ENCODE data around the gene SEL1L3. TPM values are rescaled to one million over a fixed set of nuclear protein-coding genes. Genes with fewer than 3 reads are reported as not detected.
"Not testable (repeated sequence)": the region's sequence is repeated elsewhere in the genome, so short reads cannot be mapped to it uniquely, and the experiment has no call there.

The SEL1L3 gene
- 10 to 100 TPM; 62.3 to 65.5 TPM for total RNA-seq

- POLR2A ChIA-PET = interaction anchor here (1.0 to 1.9 kb wide), 3 partner anchors 9 to 51 kb away, joined by 3 to 9 read pairs (median 3); partner anchors contain the start of gene SMIM20
- H3K27me3 Mint-ChIP-seq (ENCODE audit: low read depth) = no peaks in the 10 kb centered on the region
- H3K9me3 Mint-ChIP-seq (ENCODE audit: insufficient read depth) = no peaks in the 10 kb centered on the region
- H3K36me3 Mint-ChIP-seq (ENCODE audit: low read depth) = peaks cover 27% of the 10 kb centered on the region
- H3K27ac Mint-ChIP-seq = peak within 1 kb of the TSS; percentile 98
- peak; percentile 53 for DNase-seq
- H3K4me3 Mint-ChIP-seq = peak within 1 kb of the TSS; percentile 100
- H3K4me1 Mint-ChIP-seq (ENCODE audit: low read depth) = peaks cover 45% of the 10 kb centered on the region
- CTCF ChIA-PET = interaction anchor here (1.7 to 1.9 kb wide), 3 partner anchors 8 to 51 kb away, joined by 5 to 10 read pairs (median 9); partner anchors contain the start of gene SMIM20
- ATAC-seq = peak; percentile 64
These were observed at the start of gene SEL1L3 for GRCh38 chr4:25862411-25863346. SEL1L3 (minus strand) TSS chr4:25862988; CDS start chr4:25862836, 152 bp downstream.

- no peak overlapping the region for H3K27ac Mint-ChIP-seq
- no peak for ATAC-seq
- no peaks in the 10 kb centered on the region for H3K36me3 Mint-ChIP-seq (ENCODE audit: low read depth)
- H3K4me1 Mint-ChIP-seq (ENCODE audit: low read depth) = peaks cover 18% of the 10 kb centered on the region
- no peak for DNase-seq
- H3K27me3 Mint-ChIP-seq (ENCODE audit: low read depth) = no peaks in the 10 kb centered on the region
- no peaks in the 10 kb centered on the region for H3K9me3 Mint-ChIP-seq (ENCODE audit: insufficient read depth)
- ChIA-PET CTCF (interaction anchor here (1.5 kb wide), 1 partner anchor 77 kb away, joined by 4 read pairs; no protein-coding TSS in a partner anchor), POLR2A (interaction anchor here (1.3 kb wide), 1 partner anchor 16 kb away, joined by 3 read pairs; no protein-coding TSS in a partner anchor)
- no peak overlapping the region for H3K4me3 Mint-ChIP-seq
These were observed 48.6 kb upstream of the SEL1L3 start for GRCh38 chr4:25911356-25911755.

GRCh38 chr4:25908491-25908901 is 45.7 kb upstream of the SEL1L3 start:
- H3K4me3 Mint-ChIP-seq = no peak overlapping the region
- H3K27me3 Mint-ChIP-seq (ENCODE audit: low read depth) = no peaks in the 10 kb centered on the region
- no peak for DNase-seq
- CTCF ChIA-PET = no interaction called here
- H3K4me1 Mint-ChIP-seq (ENCODE audit: low read depth) = peaks cover 4% of the 10 kb centered on the region
- POLR2A ChIA-PET = no interaction called here
- no peaks in the 10 kb centered on the region for H3K36me3 Mint-ChIP-seq (ENCODE audit: low read depth)
- ATAC-seq = no peak
- no peak overlapping the region for H3K27ac Mint-ChIP-seq
- H3K9me3 Mint-ChIP-seq (ENCODE audit: insufficient read depth) = no peaks in the 10 kb centered on the region

GRCh38 chr4:25906113-25906512 is 43.3 kb upstream of the SEL1L3 start:
- H3K9me3 Mint-ChIP-seq (ENCODE audit: insufficient read depth); H3K4me1 Mint-ChIP-seq (ENCODE audit: low read depth); DNase-seq; H3K27ac Mint-ChIP-seq; POLR2A ChIA-PET; H3K36me3 Mint-ChIP-seq (ENCODE audit: low read depth); H3K27me3 Mint-ChIP-seq (ENCODE audit: low read depth); H3K4me3 Mint-ChIP-seq; ATAC-seq: not testable (repeated sequence)
- CTCF ChIA-PET = interaction anchor here (0.6 to 1.2 kb wide), 2 partner anchors 83 to 604 kb away, joined by 3 read pairs; no protein-coding TSS in a partner anchor

- no peak overlapping the region for H3K27ac Mint-ChIP-seq
- no peaks in the 10 kb centered on the region for H3K36me3 Mint-ChIP-seq (ENCODE audit: low read depth)
- H3K27me3 Mint-ChIP-seq (ENCODE audit: low read depth) = no peaks in the 10 kb centered on the region
- H3K4me3 Mint-ChIP-seq = no peak overlapping the region
- DNase-seq = no peak
- no peaks in the 10 kb centered on the region for H3K4me1 Mint-ChIP-seq (ENCODE audit: low read depth)
- ATAC-seq = no peak
- CTCF ChIA-PET = no interaction called here
- POLR2A ChIA-PET = interaction anchor here (0.7 kb wide), 1 partner anchor 8 kb away, joined by 3 read pairs; no protein-coding TSS in a partner anchor
- H3K9me3 Mint-ChIP-seq (ENCODE audit: insufficient read depth) = no peaks in the 10 kb centered on the region
These were observed 42.6 kb upstream of the SEL1L3 start for GRCh38 chr4:25905371-25905770.

GRCh38 chr4:25904748-25905082 is 41.9 kb upstream of the SEL1L3 start:
- no peak overlapping the region for H3K4me3 Mint-ChIP-seq
- no peak overlapping the region for H3K27ac Mint-ChIP-seq

DNA sequence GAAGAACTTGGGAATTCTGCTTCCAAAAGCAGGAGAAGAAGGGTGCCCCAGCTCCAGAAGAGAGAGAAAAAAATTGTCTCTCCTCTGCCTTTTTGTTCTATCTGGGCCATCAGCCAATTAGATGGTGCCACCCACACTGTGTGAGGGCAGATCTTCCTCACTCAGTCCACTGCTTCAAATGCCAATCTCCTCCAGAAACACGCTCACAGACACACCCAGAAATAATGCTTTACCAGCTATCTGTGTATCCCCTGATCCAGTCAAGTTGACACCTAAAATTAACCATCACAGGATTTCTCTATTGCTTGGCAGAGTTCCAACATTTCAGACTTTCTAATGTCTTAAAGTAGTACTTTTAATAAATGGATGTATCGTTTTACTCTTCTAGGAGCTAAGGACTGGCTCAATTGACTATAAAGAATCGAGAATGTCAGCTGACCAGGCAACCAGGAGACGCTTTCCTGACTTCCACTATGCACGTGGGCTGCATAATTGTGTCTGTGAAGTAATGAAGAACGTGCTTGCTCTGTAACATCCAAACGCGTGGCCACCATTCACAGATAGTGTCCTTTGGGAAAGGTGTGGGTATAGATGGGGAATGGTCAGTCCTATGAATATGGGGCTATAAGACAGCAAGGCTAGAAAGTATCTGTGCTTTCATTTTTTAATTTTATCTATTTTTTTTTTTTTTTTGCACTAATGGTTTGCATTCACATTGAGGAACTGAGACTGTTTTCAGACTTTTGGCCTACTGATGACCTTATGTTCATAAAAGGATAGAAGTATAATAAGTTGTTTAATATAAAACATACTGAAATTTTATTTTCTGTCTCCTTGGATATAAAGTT is 41.3 kb upstream of the SEL1L3 start:
- ChIA-PET POLR2A (no interaction called here), CTCF (no interaction called here)
- no peaks in the 10 kb centered on the region for H3K9me3 Mint-ChIP-seq (ENCODE audit: insufficient read depth)
- no peaks in the 10 kb centered on the region for H3K27me3 Mint-ChIP-seq (ENCODE audit: low read depth)
- H3K4me1 Mint-ChIP-seq (ENCODE audit: low read depth) = no peaks in the 10 kb centered on the region
- ATAC-seq (no peak), DNase-seq (no peak)
- H3K4me3 Mint-ChIP-seq = no peak overlapping the region
- H3K36me3 Mint-ChIP-seq (ENCODE audit: low read depth) = no peaks in the 10 kb centered on the region
- H3K27ac Mint-ChIP-seq = no peak overlapping the region

More at GRCh38 chr4:25904748-25905082, 41.9 kb upstream of the SEL1L3 start:
- ChIA-PET POLR2A (no interaction called here), CTCF (no interaction called here)
- DNase-seq (no peak), ATAC-seq (no peak)
- no peaks in the 10 kb centered on the region for H3K9me3 Mint-ChIP-seq (ENCODE audit: insufficient read depth)
- no peaks in the 10 kb centered on the region for H3K4me1 Mint-ChIP-seq (ENCODE audit: low read depth)
- no peaks in the 10 kb centered on the region for H3K27me3 Mint-ChIP-seq (ENCODE audit: low read depth)
- no peaks in the 10 kb centered on the region for H3K36me3 Mint-ChIP-seq (ENCODE audit: low read depth)

- DNase-seq (no peak), ATAC-seq (no peak)
- Mint-ChIP-seq H3K4me1 (ENCODE audit: low read depth) (no peaks in the 10 kb centered on the region), H3K27ac (no peak overlapping the region), H3K4me3 (no peak overlapping the region), H3K36me3 (ENCODE audit: low read depth) (no peaks in the 10 kb centered on the region), H3K27me3 (ENCODE audit: low read depth) (peaks cover 3% of the 10 kb centered on the region), H3K9me3 (ENCODE audit: insufficient read depth) (no peaks in the 10 kb centered on the region)
- POLR2A ChIA-PET = no interaction called here
- CTCF ChIA-PET = no interaction called here
These were observed 38.2 kb upstream of the SEL1L3 start for GRCh38 chr4:25901030-25901430.

- no peak overlapping the region for H3K27ac Mint-ChIP-seq
- H3K27me3 Mint-ChIP-seq (ENCODE audit: low read depth) = peaks cover 3% of the 10 kb centered on the region
- H3K4me3 Mint-ChIP-seq = no peak overlapping the region
- DNase-seq (no peak), ATAC-seq (no peak)
- POLR2A ChIA-PET = no interaction called here
- CTCF ChIA-PET = no interaction called here
- no peaks in the 10 kb centered on the region for H3K9me3 Mint-ChIP-seq (ENCODE audit: insufficient read depth)
- H3K4me1 Mint-ChIP-seq (ENCODE audit: low read depth) = no peaks in the 10 kb centered on the region
- H3K36me3 Mint-ChIP-seq (ENCODE audit: low read depth) = no peaks in the 10 kb centered on the region
These were observed 37.5 kb upstream of the SEL1L3 start for GRCh38 chr4:25900310-25900709.

GRCh38 chr4:25896776-25897539 is 34.2 kb upstream of the SEL1L3 start:
- H3K27me3 Mint-ChIP-seq (ENCODE audit: low read depth) = peaks cover 3% of the 10 kb centered on the region
- H3K4me3 Mint-ChIP-seq = no peak overlapping the region
- no peaks in the 10 kb centered on the region for H3K36me3 Mint-ChIP-seq (ENCODE audit: low read depth)
- CTCF ChIA-PET = no interaction called here
- ATAC-seq (no peak), DNase-seq (no peak)
- POLR2A ChIA-PET = no interaction called here
- no peaks in the 10 kb centered on the region for H3K9me3 Mint-ChIP-seq (ENCODE audit: insufficient read depth)
- H3K27ac Mint-ChIP-seq = no peak overlapping the region
- no peaks in the 10 kb centered on the region for H3K4me1 Mint-ChIP-seq (ENCODE audit: low read depth)

GRCh38 chr4:25892796-25893195 is 30.0 kb upstream of the SEL1L3 start:
- H3K36me3 Mint-ChIP-seq (ENCODE audit: low read depth) = no peaks in the 10 kb centered on the region
- no peak for ATAC-seq

More at GRCh38 chr4:25892796-25893195, 30.0 kb upstream of the SEL1L3 start:
- Mint-ChIP-seq H3K9me3 (ENCODE audit: insufficient read depth) (no peaks in the 10 kb centered on the region), H3K27ac (no peak overlapping the region), H3K4me1 (ENCODE audit: low read depth) (no peaks in the 10 kb centered on the region), H3K27me3 (ENCODE audit: low read depth) (no peaks in the 10 kb centered on the region), H3K4me3 (no peak overlapping the region)
- no peak for DNase-seq
- ChIA-PET POLR2A (no interaction called here), CTCF (no interaction called here)
